Measurements from ENCODE around the gene DEAF1.

Gene DEAF1

DNA sequence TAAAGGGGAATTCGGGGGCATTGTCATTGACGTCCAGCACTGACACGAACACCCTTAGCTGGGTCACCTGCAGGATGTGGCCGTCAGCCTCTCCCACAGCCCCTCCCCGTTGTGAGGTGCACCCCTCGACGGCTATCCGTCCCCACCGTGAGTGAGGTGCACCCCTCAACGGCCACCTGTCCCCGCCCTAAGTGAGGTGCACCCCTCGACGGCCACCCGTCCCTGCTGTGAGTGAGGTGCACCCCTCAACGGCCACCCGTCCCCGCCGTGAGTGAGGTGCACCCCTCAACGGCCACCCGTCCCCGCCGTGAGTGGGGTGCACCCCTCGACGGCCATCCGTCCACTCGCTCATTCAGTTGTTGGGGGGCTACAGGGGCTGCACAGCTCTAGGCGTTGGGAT is 73.2 kb downstream of the DEAF1 start:
- Histone ChIP-seq H3K4me2 (ENCODE audit: low read length) (no peak overlapping the region), H3K27ac (no peak overlapping the region)

GRCh38 chr11:620935-621814 is 73.8 kb downstream of the DEAF1 start:
- Histone ChIP-seq H3K27ac (no peak overlapping the region), H3K4me2 (ENCODE audit: low read length) (no peak overlapping the region), H3K79me2 (no peaks in the 10 kb centered on the region), H3K9ac (no peak overlapping the region), H3K9me3 (ENCODE audit: control insufficient read depth, low read length) (no peaks in the 10 kb centered on the region), H3K4me1 (no peaks in the 10 kb centered on the region), H3K27me3 (ENCODE audit: control insufficient read depth, insufficient read depth, low read length) (no peaks in the 10 kb centered on the region), H3K4me3 (ENCODE audit: low read depth, low read length) (no peak overlapping the region), H2AFZ (no peak overlapping the region), H3K36me3 (ENCODE audit: control insufficient read depth, insufficient read depth, low read length) (no peaks in the 10 kb centered on the region)
- no peak for TF ChIP-seq CTCF (IDR thresholded peaks at IDR 0.05)

More for the DNA sequence above, 73.2 kb downstream of the DEAF1 start:
- Histone ChIP-seq H3K9ac (no peak overlapping the region), H3K36me3 (ENCODE audit: control insufficient read depth, insufficient read depth, low read length) (no peaks in the 10 kb centered on the region), H3K4me1 (no peaks in the 10 kb centered on the region), H3K79me2 (no peaks in the 10 kb centered on the region), H3K4me3 (ENCODE audit: low read depth, low read length) (no peak overlapping the region), H3K27me3 (ENCODE audit: control insufficient read depth, insufficient read depth, low read length) (no peaks in the 10 kb centered on the region), H2AFZ (no peak overlapping the region), H3K9me3 (ENCODE audit: control insufficient read depth, low read length) (no peaks in the 10 kb centered on the region)
- TF ChIP-seq CTCF (IDR thresholded peaks at IDR 0.05): no peak

DNA sequence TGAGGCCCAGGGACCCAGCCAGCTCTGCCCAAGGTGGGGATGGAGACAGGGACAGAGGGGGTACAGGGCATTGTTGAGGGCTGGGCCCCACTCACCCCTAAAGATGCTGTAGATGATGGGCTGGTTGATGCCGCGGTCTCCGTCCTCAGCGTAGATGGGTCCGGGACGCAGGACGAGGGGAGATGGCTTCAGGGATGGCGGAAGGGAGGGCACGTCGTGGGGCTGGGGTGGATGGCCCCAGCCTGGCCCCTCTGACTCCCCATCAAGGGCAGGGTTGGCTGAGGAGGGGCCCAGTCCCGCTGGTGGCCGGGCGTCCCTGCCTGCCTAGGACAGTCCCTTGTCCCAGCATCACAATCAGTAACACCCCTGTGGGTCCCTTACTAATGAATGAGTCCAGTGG is 74.8 kb downstream of the DEAF1 start:
- H2AFZ ChIP-seq: no peak overlapping the region
- no peak overlapping the region for H3K4me2 ChIP-seq (ENCODE audit: low read length)
- no peaks in the 10 kb centered on the region for H3K36me3 ChIP-seq (ENCODE audit: control insufficient read depth, insufficient read depth, low read length)
- no peak overlapping the region for H3K4me3 ChIP-seq (ENCODE audit: low read depth, low read length)
- no peaks in the 10 kb centered on the region for H3K27me3 ChIP-seq (ENCODE audit: control insufficient read depth, insufficient read depth, low read length)
- no peaks in the 10 kb centered on the region for H3K9me3 ChIP-seq (ENCODE audit: control insufficient read depth, low read length)
- no peak overlapping the region for H3K27ac ChIP-seq
- no peak for TF ChIP-seq CTCF (IDR thresholded peaks at IDR 0.05)
- H3K9ac ChIP-seq: no peak overlapping the region
- H3K4me1 ChIP-seq: no peaks in the 10 kb centered on the region
- H3K79me2 ChIP-seq: no peaks in the 10 kb centered on the region

- H3K9ac ChIP-seq: no peak overlapping the region
- no peak overlapping the region for H2AFZ ChIP-seq
- H3K79me2 ChIP-seq: no peaks in the 10 kb centered on the region
- H3K27ac ChIP-seq: no peak overlapping the region
- no peaks in the 10 kb centered on the region for H3K36me3 ChIP-seq (ENCODE audit: control insufficient read depth, insufficient read depth, low read length)
- no peaks in the 10 kb centered on the region for H3K27me3 ChIP-seq (ENCODE audit: control insufficient read depth, insufficient read depth, low read length)
- H3K4me1 ChIP-seq: no peaks in the 10 kb centered on the region
- no peak for TF ChIP-seq CTCF (IDR thresholded peaks at IDR 0.05)
- H3K4me3 ChIP-seq (ENCODE audit: low read depth, low read length): no peak overlapping the region
- no peaks in the 10 kb centered on the region for H3K9me3 ChIP-seq (ENCODE audit: control insufficient read depth, low read length)
- H3K4me2 ChIP-seq (ENCODE audit: low read length): no peak overlapping the region
Measured at GRCh38 chr11:619628-620050, 75.4 kb downstream of the DEAF1 start.

All from parathyroid adenoma (tissue), 2 donors.